GM19351 (cell line): ENCODE results near the gene RXRA.
"Not testable (repeated sequence)": the region's sequence is repeated elsewhere in the genome, so short reads cannot be mapped to it uniquely, and the experiment has no call there.

Experiments
- ATAC-seq: cut with Tn5 transposase; IDR thresholded peaks from one replicate; pipeline ENCODE4 v1.9.1; 2021; ENCODE audit warnings: mild to moderate bottlenecking, moderate library complexity; ENCODE audit not compliant: unreplicated experiment

RXRA gene

DNA sequence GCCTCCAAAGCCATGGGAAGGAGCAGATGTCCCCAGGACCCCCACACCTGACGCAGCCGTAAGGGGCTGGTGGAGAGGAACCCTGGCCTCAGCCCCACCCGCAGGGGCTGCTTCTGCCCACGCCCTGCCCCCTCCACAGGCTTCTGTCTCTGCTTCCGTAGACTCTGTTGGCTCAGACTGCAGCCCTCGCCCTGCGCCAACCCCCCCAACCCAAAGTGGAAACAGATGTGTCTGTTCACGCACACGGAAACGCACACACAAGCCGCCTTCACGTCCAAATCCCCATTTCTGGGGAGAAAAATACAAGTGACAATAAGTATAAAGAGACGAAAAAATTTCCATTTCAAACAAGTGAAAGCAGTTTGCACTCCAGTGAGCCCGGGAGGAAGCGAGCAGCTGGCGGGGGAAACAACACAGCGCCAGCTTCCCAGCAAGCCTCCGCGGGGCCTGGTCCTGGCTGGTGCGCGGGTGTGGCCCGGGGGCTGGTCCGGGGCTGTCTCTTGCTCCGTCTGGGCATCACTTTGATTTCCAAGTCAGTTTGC lies 32.6 kb upstream of the RXRA start:
- no peak for ATAC-seq

GRCh38 chr9:134294153-134295071 lies 31.8 kb upstream of the RXRA start:
- ATAC-seq: no peak

DNA sequence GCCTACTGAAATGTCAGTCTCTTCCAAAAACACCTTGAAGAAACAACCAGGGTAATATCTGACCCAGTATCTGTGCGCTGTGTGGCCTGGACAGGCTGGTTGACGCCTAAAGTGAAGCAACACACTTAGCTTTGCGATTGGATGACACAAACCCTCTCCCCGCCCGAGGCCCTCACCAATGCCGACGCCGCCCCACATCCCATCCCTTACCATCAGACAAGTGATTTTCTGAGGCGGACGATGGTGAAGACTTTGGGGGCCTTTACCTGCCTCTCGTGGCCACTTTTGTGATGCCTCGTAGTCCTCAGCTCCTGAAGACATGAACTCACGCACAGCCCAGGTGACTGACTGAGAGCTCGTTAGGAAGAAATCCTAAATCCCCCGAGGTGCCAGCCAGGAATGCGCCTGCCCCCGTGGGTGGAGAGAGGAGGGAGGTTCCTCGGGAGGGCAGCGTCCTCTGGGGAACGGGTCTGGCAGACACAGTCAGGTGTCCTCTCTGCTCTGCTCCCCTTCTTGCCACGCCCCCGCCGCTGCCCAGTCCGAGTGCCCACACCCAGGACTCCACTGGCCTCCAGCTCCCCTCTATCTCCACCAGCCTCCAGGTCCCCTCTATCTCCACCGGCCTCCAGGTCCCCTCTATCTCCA lies 31.0 kb upstream of the RXRA start:
- no peak for ATAC-seq

DNA sequence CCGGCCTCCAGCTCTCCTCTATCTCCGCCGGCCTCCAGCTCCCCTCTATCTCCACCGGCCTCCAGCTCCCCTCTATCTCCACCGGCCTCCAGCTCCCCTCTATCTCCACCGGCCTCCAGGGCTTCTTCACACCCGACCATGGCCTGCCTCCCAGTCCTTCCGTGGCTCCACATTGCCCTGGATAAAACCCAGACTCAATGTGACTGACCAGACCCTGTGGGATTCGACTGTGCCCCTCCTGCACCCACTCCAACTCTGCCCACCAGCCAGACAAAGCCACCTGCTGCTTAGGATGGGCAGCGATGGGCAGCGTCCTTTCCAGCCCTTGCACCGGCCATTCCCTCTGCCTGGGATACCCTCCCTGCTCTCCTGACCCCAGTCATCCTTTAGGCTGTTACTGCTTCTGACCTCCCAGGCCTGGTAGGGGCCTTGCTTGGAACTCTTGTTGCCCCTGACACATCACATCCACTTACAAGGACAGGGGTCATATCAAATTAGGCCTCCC lies 30.5 kb upstream of the RXRA start:
- ATAC-seq: no peak

GRCh38 chr9:134296301-134297082 lies 29.8 kb upstream of the RXRA start:
- ATAC-seq: no peak

DNA sequence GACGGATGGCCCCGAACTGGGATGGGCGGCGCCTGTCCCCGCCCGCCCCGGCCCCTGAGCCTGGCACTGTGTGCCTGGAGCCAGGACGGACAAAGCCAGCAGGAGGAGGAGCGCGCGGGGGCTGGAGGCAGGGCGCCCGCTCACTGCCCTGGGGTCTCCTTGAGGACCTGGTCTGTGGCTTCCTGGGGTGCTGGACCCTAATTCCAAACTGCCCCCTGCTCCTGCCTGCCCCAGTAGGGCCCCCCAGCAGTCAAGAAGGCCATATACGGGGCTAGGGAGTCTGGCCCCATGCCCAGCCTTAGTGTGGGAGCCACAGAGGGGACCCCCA lies 29.2 kb upstream of the RXRA start:
- ATAC-seq: no peak

GRCh38 chr9:134297576-134297975 lies 28.7 kb upstream of the RXRA start:
- no peak for ATAC-seq

GRCh38 chr9:134298000-134298399 lies 28.3 kb upstream of the RXRA start:
- ATAC-seq: no peak

DNA sequence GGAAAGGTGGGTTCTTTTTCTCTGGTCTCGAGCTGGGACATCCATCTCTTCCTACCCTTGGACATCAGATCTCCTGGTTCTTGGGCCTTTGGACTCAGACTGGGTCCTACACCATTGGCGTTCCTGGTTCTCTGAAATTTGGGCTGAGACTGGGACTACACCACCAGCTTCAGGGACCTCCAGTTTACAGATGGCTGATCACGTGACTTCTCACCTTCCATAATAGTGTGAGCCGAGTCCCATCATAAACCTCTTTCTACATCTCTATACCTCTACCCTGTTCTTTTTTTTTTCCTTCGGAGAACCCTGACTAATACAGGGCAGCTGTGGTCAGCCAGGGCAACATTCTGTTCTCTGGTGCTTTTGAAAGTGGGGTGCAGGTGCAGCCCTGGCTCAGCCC lies 27.2 kb upstream of the RXRA start:
- ATAC-seq: no peak

- no peak for ATAC-seq
Measured at GRCh38 chr9:134299883-134300282, 26.4 kb upstream of the RXRA start.

DNA sequence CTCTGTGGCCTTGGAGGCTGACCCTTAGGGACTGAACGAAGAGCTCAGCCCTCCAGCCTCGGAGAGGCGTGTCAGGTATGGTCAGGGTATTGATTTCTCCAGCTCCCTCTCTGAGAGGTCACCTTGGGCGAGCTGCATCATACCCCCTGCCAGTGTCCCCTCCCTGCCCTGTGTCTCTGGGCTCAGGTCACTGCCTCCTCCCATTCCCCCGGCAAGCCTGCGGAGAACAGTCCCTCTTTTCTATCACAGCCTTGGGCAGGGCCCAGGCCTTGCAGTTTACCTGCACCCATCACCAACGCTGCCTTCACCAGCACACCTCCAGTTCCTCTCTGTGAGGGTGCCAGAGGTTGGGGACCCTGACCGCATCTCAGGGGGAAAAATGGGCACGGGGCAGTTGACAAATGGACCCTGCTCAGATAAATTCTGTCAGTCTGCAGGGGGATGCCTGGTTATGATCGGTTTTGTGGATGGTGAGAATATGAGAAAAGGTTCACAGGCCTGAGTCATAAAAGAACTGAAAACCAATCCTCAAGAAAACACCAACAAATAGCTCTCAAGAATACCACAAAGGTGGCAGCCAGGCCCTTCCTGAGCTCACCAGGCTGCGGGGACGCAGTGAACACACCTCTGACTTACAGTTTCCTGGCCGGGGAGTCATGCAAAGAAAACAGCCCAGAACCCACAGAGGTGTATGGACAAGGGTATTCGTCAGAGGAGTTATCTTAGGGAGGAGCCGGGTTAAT lies 24.7 kb upstream of the RXRA start:
- ATAC-seq: peak; percentile 45

DNA sequence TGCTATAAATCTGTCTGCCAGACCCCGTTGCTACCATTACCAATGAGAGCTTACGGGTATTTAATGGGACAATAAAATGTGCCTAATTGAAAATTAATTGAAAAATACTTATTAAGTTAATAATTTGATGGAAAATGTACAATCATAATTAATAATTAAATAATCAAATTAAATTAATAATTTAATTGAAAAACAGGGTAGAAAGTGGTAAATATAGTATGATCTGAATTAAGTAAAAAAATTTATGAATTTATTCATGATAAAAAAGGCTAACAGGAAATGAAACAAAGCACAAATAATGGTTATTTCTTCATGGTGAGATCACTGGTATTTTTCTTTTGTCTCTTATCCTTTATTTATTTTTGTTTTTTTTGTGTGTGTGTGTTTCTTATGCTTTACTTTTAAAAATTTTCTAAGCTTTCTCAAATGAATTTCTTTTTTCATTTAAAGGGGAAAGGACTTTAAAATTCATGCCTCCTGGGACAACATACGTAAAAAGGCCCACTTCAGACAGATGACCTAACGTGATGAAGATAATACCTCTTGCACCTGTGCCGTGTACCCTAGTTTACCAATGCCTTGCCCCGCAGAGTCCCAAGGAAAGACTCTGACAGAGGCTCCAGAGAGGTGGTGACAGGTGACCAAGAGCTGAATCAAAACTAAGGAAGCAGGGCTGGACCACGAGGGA lies 24.0 kb upstream of the RXRA start:
- ATAC-seq: no peak

GRCh38 chr9:134303601-134304000 lies 22.7 kb upstream of the RXRA start:
- ATAC-seq: no peak

- no peak for ATAC-seq
Measured at GRCh38 chr9:134304261-134304660, 22.0 kb upstream of the RXRA start.

GRCh38 chr9:134304690-134305089 lies 21.6 kb upstream of the RXRA start:
- ATAC-seq: no peak

DNA sequence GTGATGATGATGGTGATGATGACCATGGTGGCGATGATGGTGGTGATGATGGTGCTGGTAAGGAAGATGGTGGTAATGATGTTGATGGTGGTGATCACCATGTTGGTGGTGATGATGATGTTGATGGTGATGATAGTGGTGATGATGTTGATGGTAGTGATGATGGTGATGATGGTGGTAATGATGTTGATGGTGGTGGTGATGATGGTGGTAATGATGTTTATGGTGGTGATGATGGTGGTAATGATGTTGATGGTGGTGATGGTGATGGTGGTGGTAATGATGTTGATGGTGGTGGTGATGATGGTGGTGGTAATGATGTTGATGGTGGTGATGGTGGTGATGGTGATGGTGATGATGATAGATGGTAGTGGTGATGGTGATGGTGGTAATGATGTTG lies 20.7 kb upstream of the RXRA start:
- no peak for ATAC-seq

GRCh38 chr9:134306042-134306441 lies 20.2 kb upstream of the RXRA start:
- not testable (repeated sequence) for ATAC-seq

GRCh38 chr9:134306636-134307600 lies 19.3 kb upstream of the RXRA start:
- no peak for ATAC-seq
